Activated CD4-positive, alpha-beta T cell treated with anti-CD3 and anti-CD28 coated beads for 24 hours (primary cell): ENCODE results near the gene WDR26.
"Not testable (repeated sequence)": the region's sequence is repeated elsewhere in the genome, so short reads cannot be mapped to it uniquely, and the experiment has no call there.

Source experiments
- DNase-seq, 2 donors: peaks; one replicate each; pipeline ENCODE4 v3.0.0-alpha.2; 2020; ENCODE audit warnings: low read depth in 2 of 2

The WDR26 gene

DNA sequence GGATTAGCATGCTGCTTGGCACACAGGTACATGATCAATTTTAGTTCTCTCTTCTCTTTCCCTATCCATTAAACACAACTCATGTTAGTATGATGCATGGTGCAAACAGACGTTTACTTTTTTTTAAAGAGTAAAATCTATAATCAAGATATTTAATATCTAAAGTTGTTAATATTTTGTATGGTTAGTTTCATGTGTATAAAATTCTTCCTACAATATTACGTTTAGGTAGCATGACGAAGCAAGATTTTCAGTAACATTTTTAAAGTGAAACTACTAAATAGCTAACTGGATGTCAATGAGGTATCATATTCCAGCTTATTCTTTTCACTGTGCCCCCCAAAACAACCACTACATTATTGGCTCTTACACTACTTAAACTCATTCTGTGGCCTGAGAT is 41.3 kb downstream of the WDR26 start:
- no peak for DNase-seq

DNA sequence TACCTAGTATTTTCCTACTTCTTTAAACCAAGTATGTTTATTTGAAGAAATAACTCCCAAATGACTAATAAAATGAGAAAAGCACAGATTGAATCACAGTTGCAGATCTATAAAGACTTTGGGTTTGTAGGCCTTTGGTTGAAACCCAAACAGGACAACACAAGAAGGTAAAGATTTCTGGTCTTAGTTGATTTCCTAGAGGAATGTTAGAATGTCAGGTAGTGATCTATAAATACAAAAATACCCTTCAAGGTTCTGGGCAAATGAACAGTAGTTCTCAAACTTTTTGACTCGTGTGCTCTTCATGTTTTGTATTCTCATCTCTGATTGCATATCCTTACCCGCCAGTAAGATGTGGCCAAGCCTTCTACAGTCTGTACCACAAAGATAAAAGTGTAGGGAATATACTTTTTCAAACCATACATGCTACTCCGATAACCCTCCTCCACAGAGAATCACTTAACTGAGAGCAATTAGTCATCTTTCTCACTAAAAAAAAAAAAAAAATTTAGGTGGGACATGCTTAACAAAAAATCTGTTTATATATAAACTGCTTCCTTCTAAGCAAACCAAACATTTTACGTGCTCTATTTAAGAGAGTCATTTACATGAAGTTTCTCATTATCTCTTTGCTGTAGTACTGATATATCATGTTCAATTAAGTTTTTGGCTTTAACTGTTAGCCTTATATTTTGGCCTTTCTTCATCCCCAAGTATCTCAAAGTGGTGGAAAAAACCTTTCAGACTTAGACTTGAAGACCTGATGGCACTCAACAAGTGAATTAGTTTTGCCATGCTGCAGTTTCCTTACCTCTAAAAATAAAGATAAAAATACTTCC is 42.0 kb downstream of the WDR26 start:
- no peak for DNase-seq

DNA sequence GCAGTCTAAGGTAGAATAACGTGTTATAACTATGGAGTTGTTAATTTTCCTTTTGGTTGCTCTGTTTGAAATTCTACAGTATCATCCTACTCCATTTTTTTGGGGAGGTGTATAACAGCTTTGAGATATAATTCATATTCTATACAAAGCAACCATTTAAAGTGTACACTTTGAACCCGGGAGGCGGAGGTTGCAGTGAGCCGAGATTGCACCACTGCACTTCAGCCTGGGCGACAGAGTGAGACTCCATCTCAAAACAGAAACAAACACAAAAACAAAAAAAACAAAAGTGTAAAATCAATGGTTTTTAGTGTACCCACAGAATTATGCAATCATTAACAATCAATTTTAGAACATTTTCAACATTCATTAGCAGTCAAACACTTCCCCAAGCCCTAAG is 44.1 kb downstream of the WDR26 start:
- no peak for DNase-seq

DNA sequence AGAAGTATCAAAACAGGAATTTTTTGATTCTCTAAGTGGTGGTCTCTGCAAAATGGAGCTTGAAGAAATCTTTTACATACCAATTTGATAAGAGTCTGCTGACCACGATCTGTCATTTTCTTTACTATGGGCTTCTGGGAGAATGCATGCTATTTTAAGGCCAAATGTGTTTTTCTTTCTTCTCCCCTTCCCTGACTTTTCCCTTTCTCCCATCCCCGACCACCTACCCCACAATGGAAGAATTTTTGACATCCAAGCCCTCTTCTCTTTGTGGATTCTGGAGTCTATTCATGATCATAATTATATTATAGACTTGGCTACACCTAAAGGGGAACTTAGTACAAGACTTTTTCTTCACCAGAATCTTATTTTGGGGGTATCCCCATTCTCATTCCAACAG is 46.7 kb downstream of the WDR26 start:
- DNase-seq: no peak

DNA sequence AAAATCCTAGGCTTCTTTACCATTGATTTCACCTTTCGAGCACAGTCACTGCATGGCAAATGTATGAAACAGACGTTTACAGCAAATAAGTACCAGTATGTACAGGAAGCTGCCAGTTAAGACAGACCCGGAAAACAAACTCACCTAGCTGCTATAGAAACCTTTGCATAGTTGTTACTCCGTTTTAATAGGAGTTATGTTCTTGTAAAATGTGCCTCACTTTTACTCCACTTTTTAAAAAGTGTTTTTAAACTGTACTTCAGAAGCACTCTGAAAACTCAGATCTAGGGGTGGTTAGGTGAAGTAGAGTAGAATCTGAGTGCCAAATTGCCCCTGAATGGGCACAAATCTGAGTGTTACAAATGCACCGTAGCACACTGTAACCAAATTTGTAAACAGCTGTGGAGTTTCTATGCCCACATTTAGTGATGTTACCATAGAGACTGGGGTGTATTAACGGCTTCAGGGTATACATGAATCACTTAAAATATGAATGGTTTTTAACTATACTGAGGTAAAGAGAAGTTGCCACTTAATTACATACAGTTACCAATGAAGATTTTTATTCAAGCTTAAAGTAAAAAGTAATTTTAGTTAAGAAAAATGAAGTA is 47.2 kb downstream of the WDR26 start:
- no peak for DNase-seq

DNA sequence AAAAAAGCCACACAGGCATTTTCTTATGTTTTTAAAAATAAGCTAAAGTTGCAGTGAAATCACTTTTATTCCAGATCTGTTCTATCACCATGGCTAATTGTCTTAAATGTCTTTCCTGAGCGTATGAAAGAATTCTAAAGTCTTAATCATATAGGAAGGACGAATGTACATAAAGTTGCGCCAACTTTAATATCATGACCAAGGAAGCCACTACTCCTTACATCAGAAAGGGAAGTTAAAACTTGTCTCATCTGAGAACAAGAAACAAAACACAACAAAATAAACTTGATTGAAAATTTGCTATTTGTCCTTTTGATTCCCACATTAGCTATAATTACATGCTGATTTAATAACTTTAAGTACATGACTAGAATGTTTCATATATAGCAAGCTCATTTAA is 51.4 kb downstream of the WDR26 start:
- DNase-seq: no peak

DNA sequence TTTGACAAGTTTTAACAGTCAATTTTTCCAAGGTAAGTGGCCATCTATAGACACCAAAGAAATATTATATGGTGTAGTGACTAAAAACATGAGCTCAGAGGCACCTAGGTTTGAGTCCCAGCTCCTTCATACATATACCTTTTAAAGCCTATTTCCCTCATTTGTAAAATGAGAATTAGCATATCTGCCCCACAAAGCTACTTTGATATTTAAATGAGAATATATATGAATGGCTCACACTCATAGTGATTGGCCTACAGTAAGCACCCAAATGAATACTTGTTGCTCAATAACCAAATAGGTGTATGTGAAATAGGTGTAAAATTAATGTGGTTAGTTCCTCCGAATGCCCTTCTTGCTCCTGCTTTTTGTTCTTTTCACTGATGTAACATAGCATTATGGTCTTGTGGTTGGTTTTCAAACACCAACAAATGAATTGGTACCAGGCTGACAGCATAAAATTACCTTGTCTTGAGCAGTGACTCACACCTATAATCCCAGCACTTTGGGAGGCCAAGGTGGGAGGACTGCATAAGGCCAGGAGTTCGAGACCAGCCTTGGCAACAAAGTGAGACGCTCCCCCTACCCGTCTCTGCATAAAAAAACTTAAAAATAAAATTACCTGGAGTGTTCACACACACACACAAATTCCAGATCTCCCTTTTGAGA is 52.6 kb downstream of the WDR26 start:
- DNase-seq: no peak

DNA sequence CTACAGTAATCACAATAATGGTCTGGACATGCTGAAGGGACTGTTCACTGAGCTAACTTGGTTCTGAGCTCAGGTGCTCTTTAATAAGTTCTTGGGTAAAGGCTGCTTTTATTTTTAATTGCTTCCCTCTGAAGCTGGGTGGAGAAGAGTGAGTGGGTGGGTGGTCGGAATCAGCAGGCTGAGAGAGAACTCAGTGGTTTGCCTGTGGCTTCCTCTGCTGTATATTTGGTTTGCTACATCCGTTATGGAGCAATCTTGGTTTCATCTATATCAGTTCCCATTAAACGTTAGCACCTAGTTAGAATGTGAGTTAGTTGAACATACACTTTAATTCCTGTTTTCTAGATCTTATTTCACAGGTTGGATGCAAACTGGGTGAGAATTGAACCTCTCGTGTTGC is 54.6 kb downstream of the WDR26 start:
- peak in 1 of 2 donors; percentile 25 for DNase-seq

DNA sequence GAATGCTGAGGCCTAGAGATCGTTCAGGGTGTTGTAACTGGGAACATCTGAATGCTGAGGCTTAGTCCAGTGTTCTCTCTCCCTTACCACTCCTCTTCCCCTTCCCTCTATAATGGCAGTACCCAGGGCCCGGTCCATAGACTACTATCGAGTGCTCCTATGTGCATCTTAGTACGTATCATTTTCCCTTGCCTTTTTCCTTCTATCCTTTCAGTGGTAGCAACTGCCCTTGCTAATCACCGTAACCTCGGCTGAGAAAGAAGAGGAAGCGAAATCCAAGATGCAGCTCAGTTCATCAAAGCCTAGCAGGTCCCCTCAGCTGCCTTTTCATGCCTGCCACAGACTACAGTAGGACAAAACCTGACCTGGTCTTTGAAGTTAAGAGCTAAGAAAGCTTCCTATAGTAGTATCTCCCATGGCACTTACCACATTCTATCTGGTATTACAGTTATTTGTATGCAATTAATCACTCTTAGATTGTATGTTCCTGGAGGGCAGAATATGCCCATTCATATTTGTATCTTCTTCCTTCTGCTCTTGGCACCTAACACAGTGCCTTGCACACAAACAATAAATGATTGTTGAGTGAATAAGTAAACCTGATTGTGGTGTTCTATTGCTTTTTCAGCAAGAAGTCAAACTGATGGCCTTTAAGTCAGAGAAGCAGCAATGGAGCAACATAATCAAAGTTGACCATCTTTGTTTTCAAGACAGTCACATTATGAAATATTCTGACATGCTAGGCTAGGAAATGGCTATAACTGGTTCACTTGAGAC is 55.6 kb downstream of the WDR26 start:
- no peak for DNase-seq

DNA sequence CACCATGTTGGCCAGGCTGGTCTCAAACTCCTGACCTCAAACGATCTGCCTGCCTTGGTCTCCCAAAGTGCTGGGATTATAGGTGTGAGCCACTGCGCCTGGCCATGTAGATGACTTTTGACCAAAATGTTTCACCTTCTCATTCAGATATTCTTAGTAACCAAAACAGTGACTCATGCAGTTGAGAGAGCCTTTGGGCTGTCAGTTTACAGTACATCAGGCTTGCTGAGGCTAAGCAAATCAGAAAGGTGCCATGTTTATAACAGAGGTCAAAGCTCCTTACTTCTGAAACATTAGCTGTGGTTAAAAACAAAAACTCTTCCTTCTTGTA is 57.0 kb downstream of the WDR26 start:
- DNase-seq: peak in 1 of 2 donors; percentile 15

DNA sequence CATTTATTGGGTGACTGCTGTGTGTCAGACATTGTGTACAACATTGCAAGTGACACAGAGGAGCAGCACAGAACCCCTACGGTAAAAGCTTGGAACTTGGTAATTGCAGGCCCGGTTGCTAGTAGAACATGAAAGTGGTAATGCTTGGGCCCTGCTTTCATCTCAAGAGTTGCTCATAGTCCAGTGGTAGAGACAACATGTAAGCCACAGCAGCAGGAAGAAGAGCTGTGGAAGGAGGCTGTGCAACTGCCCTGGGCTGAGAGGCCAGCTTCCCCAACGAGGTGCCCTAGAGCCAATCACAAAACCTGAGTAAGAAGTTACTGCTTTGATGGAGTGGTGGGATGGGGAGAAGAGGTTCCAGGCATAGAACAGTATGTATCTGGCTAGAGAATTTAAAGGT is 59.5 kb downstream of the WDR26 start:
- DNase-seq: no peak

DNA sequence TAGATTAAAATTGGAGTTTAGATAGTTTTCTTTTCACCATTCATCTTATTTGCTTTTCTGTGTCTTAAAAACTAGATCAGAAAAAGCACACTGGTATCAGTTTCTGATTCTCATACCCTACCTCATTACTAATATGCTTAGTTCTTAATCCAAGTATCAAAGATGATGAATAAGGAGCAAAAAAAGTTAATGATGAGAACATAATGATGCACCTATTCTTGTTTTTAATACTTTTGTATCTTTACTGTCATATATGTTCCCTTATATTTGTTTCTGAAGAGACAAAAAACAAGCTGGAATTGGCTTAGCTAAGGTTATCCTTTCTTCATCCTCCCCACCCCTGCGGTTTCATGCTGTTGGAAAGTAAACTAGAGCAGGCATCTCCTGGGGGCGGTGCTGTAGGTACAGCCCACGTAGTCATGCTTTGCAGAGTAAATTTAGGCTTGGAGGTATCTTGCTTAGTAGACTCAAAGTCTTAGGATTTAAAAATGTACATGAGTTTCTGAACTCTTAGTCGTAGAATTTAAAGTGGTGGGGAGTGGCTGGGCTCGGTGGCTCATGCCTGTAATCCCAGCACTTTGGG is 61.5 kb downstream of the WDR26 start:
- DNase-seq: no peak

DNA sequence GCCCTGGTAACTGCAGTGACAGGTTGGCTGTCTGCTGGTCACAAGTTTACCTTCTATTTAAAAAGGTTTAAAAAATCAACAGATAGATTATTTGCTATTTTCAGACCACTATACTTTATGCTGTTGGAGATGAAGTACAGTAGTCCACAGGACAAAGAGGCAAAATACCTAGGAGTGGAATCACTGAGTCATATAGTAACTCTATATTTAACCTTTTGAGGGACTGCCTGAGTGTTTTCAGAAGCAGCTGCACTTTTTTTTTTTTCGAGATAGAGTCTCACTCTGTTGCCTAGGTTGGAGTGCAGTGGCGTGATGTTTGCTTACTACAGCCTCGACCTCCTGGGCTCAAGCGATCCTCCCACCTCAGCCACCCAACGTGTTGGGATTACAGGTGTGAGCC is 66.2 kb downstream of the WDR26 start:
- DNase-seq: no peak

DNA sequence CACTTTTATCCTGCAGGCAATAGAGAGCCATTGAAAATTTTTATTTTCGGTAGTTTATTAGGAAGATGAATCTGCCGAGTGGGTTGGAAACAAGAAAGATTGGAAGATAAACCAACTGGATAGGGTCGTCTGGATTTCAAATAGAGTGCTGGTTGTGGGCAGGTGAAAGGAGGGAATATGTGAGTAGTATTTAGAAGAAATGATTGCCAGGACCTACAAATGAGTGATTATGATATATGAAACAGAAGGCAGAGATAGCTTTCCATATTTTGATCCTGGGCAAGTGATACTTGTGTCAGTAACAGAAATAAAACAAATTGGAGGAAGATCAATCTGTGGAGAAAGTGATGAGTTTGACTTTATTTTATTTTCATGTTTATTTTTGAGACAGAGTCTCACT is 75.4 kb downstream of the WDR26 start:
- no peak for DNase-seq

DNA sequence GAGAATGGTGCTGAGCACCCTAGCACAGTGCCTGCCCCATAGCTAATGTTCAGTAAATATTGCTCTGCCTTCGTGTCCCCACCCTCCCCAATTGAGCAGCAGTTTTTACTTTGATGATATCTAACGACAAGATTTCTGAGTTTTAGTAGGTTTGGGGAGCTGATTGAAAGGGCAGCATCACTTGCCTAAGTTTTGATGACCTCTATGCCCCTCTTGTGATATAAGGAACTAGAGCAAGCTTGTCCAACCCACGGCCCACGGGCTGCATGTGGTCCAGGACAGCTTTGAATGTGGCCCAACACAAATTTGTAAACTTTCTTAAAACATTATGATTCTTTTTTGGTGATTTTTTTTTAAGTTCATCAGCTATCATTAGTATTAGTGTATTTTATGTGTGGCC is 76.4 kb downstream of the WDR26 start:
- no peak for DNase-seq

DNA sequence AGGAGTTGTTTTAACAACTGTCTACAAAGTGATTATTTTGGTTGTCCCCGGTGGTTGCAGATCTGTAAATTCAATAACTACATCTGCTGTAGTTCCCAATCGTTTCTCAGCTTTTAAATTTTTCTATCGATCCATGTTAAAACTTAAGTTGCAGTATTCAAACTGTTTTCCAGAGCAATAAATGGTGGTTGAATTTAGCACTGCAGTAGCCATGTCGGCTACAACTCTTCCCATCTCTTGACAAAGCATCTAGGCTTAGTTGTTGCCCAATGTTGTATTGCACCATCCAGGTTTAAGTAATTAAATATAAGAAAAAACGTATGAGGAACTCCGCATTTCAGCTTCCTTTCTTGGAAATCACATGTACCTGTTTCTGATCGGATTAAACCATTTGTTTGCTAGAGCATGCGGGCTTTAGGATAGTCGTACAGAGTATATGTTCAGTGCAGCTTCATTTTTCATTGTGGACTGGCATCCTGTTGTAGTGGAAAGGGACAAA is 76.9 kb downstream of the WDR26 start:
- no peak for DNase-seq

DNA sequence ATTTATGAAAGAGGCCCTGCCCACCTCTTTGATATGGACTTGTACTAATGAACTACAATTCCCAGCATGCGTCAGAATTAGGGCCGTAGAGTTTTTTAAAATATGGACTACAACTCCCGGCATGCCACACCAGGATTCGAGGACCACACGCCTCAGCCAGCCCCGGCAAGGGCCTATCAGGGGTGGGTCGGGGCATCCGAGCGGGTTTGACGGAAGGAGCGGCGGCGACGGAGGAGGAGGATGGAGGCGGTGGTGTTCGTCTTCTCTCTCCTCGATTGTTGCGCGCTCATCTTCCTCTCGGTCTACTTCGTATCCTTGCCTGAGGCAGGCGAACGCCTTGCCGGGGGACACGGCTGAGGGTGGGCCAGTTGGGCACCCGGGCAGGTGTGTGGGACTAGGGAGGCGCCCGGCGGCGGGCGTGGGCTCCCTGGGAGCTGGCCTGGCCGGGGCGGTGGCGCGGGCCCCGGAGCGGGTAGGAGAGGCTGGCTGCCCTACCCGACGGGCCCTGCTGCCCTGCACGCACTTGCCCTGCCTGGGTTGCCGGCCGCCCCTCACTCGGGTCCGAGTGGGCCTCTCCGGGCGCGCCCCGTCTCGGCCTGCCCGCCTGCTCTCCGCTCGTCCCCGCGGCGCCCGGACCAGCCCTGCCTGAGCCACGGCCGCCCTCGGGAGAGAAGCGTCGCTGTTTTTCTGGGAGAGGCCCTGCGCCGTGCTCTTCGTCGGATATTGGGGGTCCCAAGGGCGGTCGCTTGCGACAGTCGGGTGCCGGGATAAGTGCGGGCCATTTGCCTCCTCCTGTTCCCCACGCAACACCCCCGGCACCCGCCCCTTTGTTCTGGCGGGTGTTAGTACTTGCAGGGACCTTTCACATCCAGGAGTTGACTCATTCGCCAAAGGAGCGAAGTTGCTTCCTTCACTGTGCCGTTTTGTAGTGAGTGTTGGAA is 77.6 kb downstream of the WDR26 start, which contains the start of gene CNIH4:
Gene CNIH4, plus strand, starts transcription at position 195 of the 941 bp plus-strand sequence. Its CDS starts 46 bp downstream, at position 241.
- DNase-seq: peak; percentile 82 to 84

DNA sequence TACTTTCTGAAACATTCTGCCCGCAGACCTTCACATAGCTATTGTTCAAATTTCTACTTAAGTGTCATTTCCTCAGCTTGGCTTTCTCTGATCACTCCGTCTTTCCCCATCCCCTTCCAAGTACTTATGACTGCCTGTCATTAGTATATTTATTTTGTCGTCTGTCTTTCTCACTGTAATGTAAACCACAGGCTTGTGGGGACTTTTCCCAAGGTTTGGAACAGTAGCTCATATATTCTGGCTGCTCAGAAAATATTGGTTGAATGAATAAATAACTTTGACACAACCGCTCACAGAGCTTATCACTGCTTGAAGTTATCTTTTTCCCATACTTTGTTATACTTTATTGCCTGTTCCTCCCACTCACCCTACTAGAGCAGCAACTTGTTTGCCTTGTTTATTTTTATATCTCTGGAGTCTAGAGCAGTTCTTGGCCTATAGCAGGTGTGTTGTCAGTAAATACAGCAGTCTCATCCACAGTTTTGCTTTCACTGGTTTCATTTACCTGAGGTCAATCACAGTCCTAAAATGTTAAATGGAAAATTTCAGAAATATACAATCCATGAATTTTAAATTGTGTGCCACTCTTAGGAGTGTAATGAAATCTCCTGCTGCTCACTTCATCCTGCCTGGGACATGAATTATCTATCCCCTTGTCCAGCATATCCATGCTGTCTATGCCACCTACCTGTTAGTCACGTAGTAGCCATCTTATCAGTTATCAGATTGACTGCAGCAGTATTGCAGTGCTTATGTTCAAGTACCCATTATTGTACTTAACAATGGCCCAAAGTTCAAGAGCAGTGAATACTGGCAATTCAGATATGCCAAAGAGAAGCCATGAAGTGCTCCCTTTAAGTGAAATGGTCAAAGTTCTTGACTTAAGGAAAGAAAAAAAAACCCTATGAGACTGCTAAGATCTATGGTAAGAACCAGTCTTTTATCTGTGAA is 80.3 kb downstream of the WDR26 start:
- no peak for DNase-seq

DNA sequence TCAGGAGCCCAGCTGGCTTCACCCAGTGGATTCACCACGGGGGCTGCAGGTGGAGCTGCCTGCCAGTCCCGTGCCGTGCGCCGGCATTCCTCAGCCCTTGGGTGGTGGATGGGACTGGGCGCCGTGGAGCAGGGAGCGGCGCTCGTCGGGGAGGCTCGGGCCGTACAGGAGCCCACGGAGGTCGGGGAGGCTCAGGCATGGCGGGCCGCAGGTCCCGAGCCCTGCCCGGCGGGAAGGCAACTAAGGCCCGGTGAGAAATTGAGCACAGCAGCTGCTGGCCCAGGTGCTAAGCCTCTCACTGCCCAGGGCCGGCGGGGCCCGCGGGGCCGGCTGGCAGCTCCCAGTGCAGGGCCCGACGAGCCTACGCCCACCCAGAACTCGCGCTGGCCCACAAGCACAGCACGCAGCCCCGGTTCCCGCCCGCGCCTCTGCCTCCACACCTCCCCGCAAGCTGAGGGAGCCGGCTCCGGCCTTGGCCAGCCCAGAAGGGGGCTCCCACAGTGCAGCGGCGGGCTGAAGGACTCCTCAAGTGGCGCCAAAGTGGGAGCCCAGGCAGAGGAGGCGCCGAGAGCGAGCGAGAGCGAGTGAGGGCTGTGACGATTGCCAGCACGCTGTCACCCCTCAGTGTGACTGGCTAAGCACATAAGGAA is 82.0 kb downstream of the WDR26 start:
- not testable (repeated sequence) for DNase-seq
